Bronchial epithelial cell (primary cell): Measurements from ENCODE around the gene CHI3L1. TPM values are rescaled to one million over a fixed set of nuclear protein-coding genes. Genes with fewer than 3 reads are reported as not detected.

ENCODE experiments used
- DNase-seq: peaks from one replicate; pipeline ENCODE4 v3.0.0-alpha.2; 2010; ENCODE audit warnings: low read depth
- FAIRE-seq: peaks from 2 replicates; lab custom pipeline; 2011; peaks lifted over from hg19 to GRCh38; lab: Jason Lieb, UNC
- H3K27me3 ChIP-seq: 2 replicates; pipeline ENCODE4 v1.5.1; 2011; ENCODE audit warnings: low read length; ENCODE audit not compliant: control insufficient read depth, insufficient read depth
- H3K36me3 ChIP-seq: 2 replicates; pipeline ENCODE4 v1.5.1; 2011; ENCODE audit warnings: low read length; ENCODE audit not compliant: control insufficient read depth, insufficient read depth
- H3K4me3 ChIP-seq: 2 replicates; pipeline ENCODE4 v1.5.1; 2011; ENCODE audit warnings: mild to moderate bottlenecking, low read depth, low read length, control low read depth
- total RNA-seq: library from RNA; depleted of rRNA; stranded (reverse); fragments of >200 nt; gene quantifications from 2 replicates; pipeline ENCODE4 v1.2.1, GENCODE V29; 2014
- TF ChIP-seq, protein P1 (sequence below): IDR thresholded peaks from 2 replicates; pipeline ENCODE4 v1.5.1; 2011; ENCODE audit warnings: mild to moderate bottlenecking, moderate library complexity, low read length, control low read depth, inconsistent platforms; ENCODE audit not compliant: insufficient read depth, severe bottlenecking

The CHI3L1 gene
- total RNA-seq, 1 donor from 2014 or later: 0.79 TPM

GRCh38 chr1:203159844-203160243 lies 26.7 kb downstream of the CHI3L1 start:
- TF ChIP-seq, protein P1, sequence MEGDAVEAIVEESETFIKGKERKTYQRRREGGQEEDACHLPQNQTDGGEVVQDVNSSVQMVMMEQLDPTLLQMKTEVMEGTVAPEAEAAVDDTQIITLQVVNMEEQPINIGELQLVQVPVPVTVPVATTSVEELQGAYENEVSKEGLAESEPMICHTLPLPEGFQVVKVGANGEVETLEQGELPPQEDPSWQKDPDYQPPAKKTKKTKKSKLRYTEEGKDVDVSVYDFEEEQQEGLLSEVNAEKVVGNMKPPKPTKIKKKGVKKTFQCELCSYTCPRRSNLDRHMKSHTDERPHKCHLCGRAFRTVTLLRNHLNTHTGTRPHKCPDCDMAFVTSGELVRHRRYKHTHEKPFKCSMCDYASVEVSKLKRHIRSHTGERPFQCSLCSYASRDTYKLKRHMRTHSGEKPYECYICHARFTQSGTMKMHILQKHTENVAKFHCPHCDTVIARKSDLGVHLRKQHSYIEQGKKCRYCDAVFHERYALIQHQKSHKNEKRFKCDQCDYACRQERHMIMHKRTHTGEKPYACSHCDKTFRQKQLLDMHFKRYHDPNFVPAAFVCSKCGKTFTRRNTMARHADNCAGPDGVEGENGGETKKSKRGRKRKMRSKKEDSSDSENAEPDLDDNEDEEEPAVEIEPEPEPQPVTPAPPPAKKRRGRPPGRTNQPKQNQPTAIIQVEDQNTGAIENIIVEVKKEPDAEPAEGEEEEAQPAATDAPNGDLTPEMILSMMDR: no peak
- H3K4me3 ChIP-seq: no peak overlapping the region
- H3K27me3 ChIP-seq: peaks cover 4% of the 10 kb centered on the region
- DNase-seq: no peak
- FAIRE-seq: no peak
- no peaks in the 10 kb centered on the region for H3K36me3 ChIP-seq

- no peak for DNase-seq
- H3K4me3 ChIP-seq: no peak overlapping the region
- no peak for FAIRE-seq
- no peaks in the 10 kb centered on the region for H3K36me3 ChIP-seq
- peaks cover 2% of the 10 kb centered on the region for H3K27me3 ChIP-seq
- TF ChIP-seq, protein P1: no peak
Measured at GRCh38 chr1:203158960-203159665, 27.4 kb downstream of the CHI3L1 start.

GRCh38 chr1:203158423-203158822 lies 28.1 kb downstream of the CHI3L1 start:
- Histone ChIP-seq H3K36me3 (no peaks in the 10 kb centered on the region), H3K4me3 (no peak overlapping the region), H3K27me3 (no peaks in the 10 kb centered on the region)
- TF ChIP-seq, protein P1: no peak
- no peak for DNase-seq
- FAIRE-seq: no peak

DNA sequence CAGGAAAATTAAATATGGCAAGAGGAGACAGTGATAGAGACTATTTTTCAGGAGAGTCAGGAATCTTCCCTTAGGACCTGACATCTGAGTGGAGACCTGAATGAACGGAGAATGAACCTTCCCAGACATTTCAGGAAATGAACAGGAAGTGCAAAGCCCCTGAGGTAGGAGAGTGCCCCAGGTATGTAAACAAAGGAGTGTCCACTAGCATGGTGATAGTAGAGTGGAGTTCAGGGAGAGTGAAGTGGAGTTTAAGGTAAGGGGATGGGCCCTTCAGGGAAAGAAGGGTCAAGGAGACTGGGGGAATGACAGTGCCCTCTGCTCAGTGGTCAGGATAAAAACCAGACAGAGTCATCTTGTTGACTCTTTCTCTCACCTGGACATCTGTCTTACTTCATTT lies 30.2 kb downstream of the CHI3L1 start:
- H3K4me3 ChIP-seq: no peak overlapping the region
- FAIRE-seq (no peak), DNase-seq (no peak)
- TF ChIP-seq, protein P1: no peak
- no peaks in the 10 kb centered on the region for H3K27me3 ChIP-seq
- no peaks in the 10 kb centered on the region for H3K36me3 ChIP-seq

- DNase-seq (peak; percentile 80), FAIRE-seq (peak; percentile 47)
- Histone ChIP-seq H3K27me3 (no peaks in the 10 kb centered on the region), H3K36me3 (no peaks in the 10 kb centered on the region), H3K4me3 (no peak overlapping the region)
- TF ChIP-seq, protein P1: no peak
Measured at GRCh38 chr1:203153989-203154821, 32.3 kb downstream of the CHI3L1 start.
